ENCODE results near the gene GAB2. TPM values are rescaled to one million over a fixed set of nuclear protein-coding genes. Genes with fewer than 3 reads are reported as not detected.

The GAB2 gene
- total RNA-seq, 1 experiment from 2014 or later: 3.3 TPM

DNA sequence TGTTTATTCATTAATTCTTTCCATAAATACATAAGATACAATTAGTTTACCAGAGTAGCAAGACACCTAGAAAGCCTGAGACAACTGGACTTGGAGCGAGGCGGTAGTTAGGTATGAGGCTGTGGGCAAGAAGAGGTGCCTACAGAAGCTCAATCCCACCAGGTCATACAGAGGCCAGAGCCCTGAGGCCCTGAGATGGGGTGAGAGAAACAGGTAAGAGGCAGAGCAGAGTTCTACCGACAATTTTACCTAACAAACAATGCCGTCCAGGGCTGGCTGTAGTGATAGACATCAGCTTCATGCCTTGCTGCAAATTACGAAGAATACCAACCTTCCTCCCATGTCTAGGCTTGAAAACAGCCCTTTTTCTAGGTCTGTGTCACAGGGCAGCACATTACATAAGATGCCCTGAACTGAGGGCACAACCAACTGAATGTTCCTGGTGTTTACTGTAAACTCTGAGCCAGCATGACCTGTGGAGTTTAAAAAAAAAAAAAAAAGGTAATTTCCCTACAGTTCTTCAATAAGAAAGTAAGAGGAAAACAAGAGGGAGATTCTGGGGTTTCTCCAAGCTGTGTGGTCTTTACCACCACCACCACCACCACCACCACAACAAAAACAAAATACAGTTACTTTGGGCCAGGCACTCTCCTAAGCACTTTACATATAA is 105.8 kb downstream of the GAB2 start:
- Histone ChIP-seq H3K23ac (ENCODE audit: insufficient read length, low read depth, low read length) (peak overlapping the region; percentile 23), H4K5ac (ENCODE audit: insufficient read length, low read depth, low read length) (peak overlapping the region; percentile 67), H3K79me1 (ENCODE audit: insufficient read depth, low read depth, low read length, poor library complexity, severe bottlenecking) (no peaks in the 10 kb centered on the region), H4K20me1 (ENCODE audit: control insufficient read depth, insufficient read depth, insufficient read length) (no peaks in the 10 kb centered on the region), H2BK12ac (ENCODE audit: insufficient read length, low read depth, low read length) (no peak overlapping the region), H3K27ac (ENCODE audit: insufficient read length, low read depth, low read length) (no peak overlapping the region), H3K23me2 (ENCODE audit: insufficient read length, low read depth, low read length, poor library complexity, severe bottlenecking) (no peaks in the 10 kb centered on the region), H4K8ac (replicated peaks; ENCODE audit: insufficient read length, low read depth, low read length) (no peak overlapping the region), H3K56ac (ENCODE audit: insufficient read length, low read depth, low read length) (no peak overlapping the region), H2AFZ (ENCODE audit: low read length) (no peak overlapping the region), H2BK15ac (ENCODE audit: low read depth, low read length) (no peak overlapping the region), H3K4me2 (ENCODE audit: insufficient read depth, insufficient read length, low read length) (no peak overlapping the region), H3K79me2 (ENCODE audit: insufficient read depth, low read length) (no peaks in the 10 kb centered on the region), H3K18ac (ENCODE audit: insufficient read length, low read depth, low read length) (no peak overlapping the region), H3K9ac (ENCODE audit: extremely low read depth, insufficient read length, low read length) (no peak overlapping the region), H3K4me1 (ENCODE audit: insufficient read depth, low read length) (no peaks in the 10 kb centered on the region), H4K91ac (ENCODE audit: insufficient read length, low read depth, low read length) (no peak overlapping the region), H2BK5ac (ENCODE audit: insufficient read length, low read length) (no peak overlapping the region), H3K4ac (ENCODE audit: low read depth, low read length) (no peak overlapping the region), H3T11ph (ENCODE audit: low read length) (no peak overlapping the region), H3K9me3 (ENCODE audit: control insufficient read depth, low read depth, low read length) (no peaks in the 10 kb centered on the region), H3K14ac (ENCODE audit: insufficient read depth, low read length) (no peak overlapping the region), H3K27me3 (ENCODE audit: insufficient read depth, low read length) (no peaks in the 10 kb centered on the region), H2AK5ac (ENCODE audit: insufficient read length, low read length) (no peak overlapping the region), H2BK120ac (ENCODE audit: low read depth, low read length, poor library complexity, severe bottlenecking) (no peak overlapping the region), H2BK20ac (ENCODE audit: low read depth, low read length, poor library complexity, severe bottlenecking) (no peak overlapping the region)
- WGBS (ENCODE audit: extremely low coverage, insufficient read length, low lambda C conversion rate): no CpG with 5 or more reads among the region's 5 CpGs
- TF ChIP-seq, protein P1, sequence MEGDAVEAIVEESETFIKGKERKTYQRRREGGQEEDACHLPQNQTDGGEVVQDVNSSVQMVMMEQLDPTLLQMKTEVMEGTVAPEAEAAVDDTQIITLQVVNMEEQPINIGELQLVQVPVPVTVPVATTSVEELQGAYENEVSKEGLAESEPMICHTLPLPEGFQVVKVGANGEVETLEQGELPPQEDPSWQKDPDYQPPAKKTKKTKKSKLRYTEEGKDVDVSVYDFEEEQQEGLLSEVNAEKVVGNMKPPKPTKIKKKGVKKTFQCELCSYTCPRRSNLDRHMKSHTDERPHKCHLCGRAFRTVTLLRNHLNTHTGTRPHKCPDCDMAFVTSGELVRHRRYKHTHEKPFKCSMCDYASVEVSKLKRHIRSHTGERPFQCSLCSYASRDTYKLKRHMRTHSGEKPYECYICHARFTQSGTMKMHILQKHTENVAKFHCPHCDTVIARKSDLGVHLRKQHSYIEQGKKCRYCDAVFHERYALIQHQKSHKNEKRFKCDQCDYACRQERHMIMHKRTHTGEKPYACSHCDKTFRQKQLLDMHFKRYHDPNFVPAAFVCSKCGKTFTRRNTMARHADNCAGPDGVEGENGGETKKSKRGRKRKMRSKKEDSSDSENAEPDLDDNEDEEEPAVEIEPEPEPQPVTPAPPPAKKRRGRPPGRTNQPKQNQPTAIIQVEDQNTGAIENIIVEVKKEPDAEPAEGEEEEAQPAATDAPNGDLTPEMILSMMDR (conservative IDR thresholded peaks at IDR 0.05): no peak
- Mint-ChIP-seq H3K36me3 (ENCODE audit: insufficient read depth in 1 of 3, low read depth in 3 of 3) (peaks cover 0 to 5% (median 0%) of the 10 kb centered on the region in 3 experiments; a peak in 2 of 7 replicates), H3K4me1 (peaks cover 3 to 8% of the 10 kb centered on the region in 2 experiments), H3K27ac (no peak overlapping the region), H3K9me3 (no peaks in the 10 kb centered on the region; a peak in 1 of 5 replicates), H3K27me3 (ENCODE audit: low read depth) (no peaks in the 10 kb centered on the region), H3K4me3 (no peak overlapping the region)
- DNase-seq: no peak

Data from H9 (cell line).